ENCODE data around the gene CCDC198.

The CCDC198 gene

GRCh38 chr14:57487771-57488170 lies 5.9 kb downstream of the CCDC198 start:
- no peak overlapping the region for H3K27ac Mint-ChIP-seq
- DNase-seq (ENCODE audit: low spot score in 2 of 2) (no peak), ATAC-seq (ENCODE audit: low read depth) (no peak)
- H3K36me3 Mint-ChIP-seq = no peaks in the 10 kb centered on the region
- no peak overlapping the region for H3K4me3 Mint-ChIP-seq
- no peaks in the 10 kb centered on the region for H3K9me3 Mint-ChIP-seq
- H3K27me3 Mint-ChIP-seq = peaks cover 3% of the 10 kb centered on the region
- H3K4me1 Mint-ChIP-seq = no peaks in the 10 kb centered on the region

- no peaks in the 10 kb centered on the region for H3K9me3 Mint-ChIP-seq
- no peaks in the 10 kb centered on the region for H3K4me1 Mint-ChIP-seq
- DNase-seq (ENCODE audit: low spot score in 2 of 2) = no peak
- H3K27me3 Mint-ChIP-seq = peaks cover 3% of the 10 kb centered on the region
- no peak for ATAC-seq (ENCODE audit: low read depth)
- no peaks in the 10 kb centered on the region for H3K36me3 Mint-ChIP-seq
- no peak overlapping the region for H3K4me3 Mint-ChIP-seq
- H3K27ac Mint-ChIP-seq = no peak overlapping the region
Measured at GRCh38 chr14:57486767-57487379, 6.8 kb downstream of the CCDC198 start.

- H3K36me3 Mint-ChIP-seq = no peaks in the 10 kb centered on the region
- H3K4me1 Mint-ChIP-seq = no peaks in the 10 kb centered on the region
- peak in 1 of 2 donors; percentile 19 for DNase-seq (ENCODE audit: low spot score in 2 of 2)
- H3K4me3 Mint-ChIP-seq = no peak overlapping the region
- ATAC-seq (ENCODE audit: low read depth) = peak; percentile 96
- no peaks in the 10 kb centered on the region for H3K9me3 Mint-ChIP-seq
- peaks cover 3% of the 10 kb centered on the region for H3K27me3 Mint-ChIP-seq
- no peak overlapping the region for H3K27ac Mint-ChIP-seq
Measured at GRCh38 chr14:57485635-57486034, 8.0 kb downstream of the CCDC198 start.

GRCh38 chr14:57482120-57482519 lies 11.5 kb downstream of the CCDC198 start:
- DNase-seq (ENCODE audit: low spot score in 2 of 2) (no peak), ATAC-seq (ENCODE audit: low read depth) (no peak)
- Mint-ChIP-seq H3K9me3 (no peaks in the 10 kb centered on the region), H3K27me3 (peaks cover 3% of the 10 kb centered on the region), H3K36me3 (no peaks in the 10 kb centered on the region), H3K4me3 (no peak overlapping the region), H3K27ac (no peak overlapping the region), H3K4me1 (peaks cover 2% of the 10 kb centered on the region)

GRCh38 chr14:57480051-57480450 lies 13.6 kb downstream of the CCDC198 start:
- no peak overlapping the region for H3K27ac Mint-ChIP-seq
- H3K36me3 Mint-ChIP-seq = no peaks in the 10 kb centered on the region
- DNase-seq (ENCODE audit: low spot score in 2 of 2) = no peak

GRCh38 chr14:57479197-57479596 lies 14.5 kb downstream of the CCDC198 start:
- Mint-ChIP-seq H3K36me3 (no peaks in the 10 kb centered on the region), H3K27me3 (peaks cover 3% of the 10 kb centered on the region), H3K4me3 (no peak overlapping the region), H3K4me1 (peaks cover 2% of the 10 kb centered on the region), H3K9me3 (no peaks in the 10 kb centered on the region), H3K27ac (no peak overlapping the region)
- ATAC-seq (ENCODE audit: low read depth) (no peak), DNase-seq (ENCODE audit: low spot score in 2 of 2) (no peak)

More at GRCh38 chr14:57480051-57480450, 13.6 kb downstream of the CCDC198 start:
- peaks cover 3% of the 10 kb centered on the region for H3K27me3 Mint-ChIP-seq
- H3K4me3 Mint-ChIP-seq = no peak overlapping the region
- no peak for ATAC-seq (ENCODE audit: low read depth)
- H3K4me1 Mint-ChIP-seq = peaks cover 2% of the 10 kb centered on the region
- no peaks in the 10 kb centered on the region for H3K9me3 Mint-ChIP-seq

- H3K4me1 Mint-ChIP-seq = peaks cover 2% of the 10 kb centered on the region
- H3K4me3 Mint-ChIP-seq = no peak overlapping the region
- no peak overlapping the region for H3K27ac Mint-ChIP-seq
- no peaks in the 10 kb centered on the region for H3K9me3 Mint-ChIP-seq
- ATAC-seq (ENCODE audit: low read depth) = no peak
- peaks cover 8% of the 10 kb centered on the region for H3K27me3 Mint-ChIP-seq
- DNase-seq (ENCODE audit: low spot score in 2 of 2) = no peak
- H3K36me3 Mint-ChIP-seq = no peaks in the 10 kb centered on the region
Measured at GRCh38 chr14:57478050-57478449, 15.6 kb downstream of the CCDC198 start.

GRCh38 chr14:57470909-57471308 lies 22.7 kb downstream of the CCDC198 start:
- no peak overlapping the region for H3K4me3 Mint-ChIP-seq
- no peak for ATAC-seq (ENCODE audit: low read depth)

GRCh38 chr14:57464008-57464730 lies 29.5 kb downstream of the CCDC198 start:
- no peaks in the 10 kb centered on the region for H3K36me3 Mint-ChIP-seq
- ATAC-seq (ENCODE audit: low read depth) (peak; percentile 74), DNase-seq (ENCODE audit: low spot score in 2 of 2) (no peak)
- peaks cover 10% of the 10 kb centered on the region for H3K4me1 Mint-ChIP-seq
- peaks cover 2% of the 10 kb centered on the region for H3K27me3 Mint-ChIP-seq
- H3K4me3 Mint-ChIP-seq = no peak overlapping the region
- no peaks in the 10 kb centered on the region for H3K9me3 Mint-ChIP-seq
- H3K27ac Mint-ChIP-seq = no peak overlapping the region

More at GRCh38 chr14:57470909-57471308, 22.7 kb downstream of the CCDC198 start:
- peaks cover 5% of the 10 kb centered on the region for H3K27me3 Mint-ChIP-seq
- H3K36me3 Mint-ChIP-seq = no peaks in the 10 kb centered on the region
- H3K4me1 Mint-ChIP-seq = no peaks in the 10 kb centered on the region
- no peak for DNase-seq (ENCODE audit: low spot score in 2 of 2)
- no peak overlapping the region for H3K27ac Mint-ChIP-seq
- H3K9me3 Mint-ChIP-seq = no peaks in the 10 kb centered on the region

- DNase-seq (ENCODE audit: low spot score in 2 of 2) = no peak
- Mint-ChIP-seq H3K9me3 (no peaks in the 10 kb centered on the region), H3K27me3 (peaks cover 2% of the 10 kb centered on the region), H3K4me3 (no peak overlapping the region), H3K27ac (no peak overlapping the region), H3K36me3 (no peaks in the 10 kb centered on the region), H3K4me1 (peaks cover 10% of the 10 kb centered on the region)
- no peak for ATAC-seq (ENCODE audit: low read depth)
Measured at GRCh38 chr14:57462551-57462950, 31.1 kb downstream of the CCDC198 start.

GRCh38 chr14:57461777-57462320 lies 31.8 kb downstream of the CCDC198 start:
- Mint-ChIP-seq H3K27ac (no peak overlapping the region), H3K4me3 (no peak overlapping the region), H3K9me3 (peaks cover 1% of the 10 kb centered on the region), H3K4me1 (peaks cover 10% of the 10 kb centered on the region), H3K36me3 (peaks cover under 1% of the 10 kb centered on the region), H3K27me3 (peaks cover 2% of the 10 kb centered on the region)
- DNase-seq (ENCODE audit: low spot score in 2 of 2) = no peak
- no peak for ATAC-seq (ENCODE audit: low read depth)

GRCh38 chr14:57435923-57436322 lies 57.7 kb downstream of the CCDC198 start:
- Mint-ChIP-seq H3K27ac (no peak overlapping the region), H3K36me3 (peaks cover 2% of the 10 kb centered on the region), H3K4me3 (no peak overlapping the region), H3K27me3 (peaks cover 2% of the 10 kb centered on the region), H3K9me3 (peaks cover 7% of the 10 kb centered on the region), H3K4me1 (no peaks in the 10 kb centered on the region)
- ATAC-seq (ENCODE audit: low read depth) = no peak
- DNase-seq (ENCODE audit: low spot score in 2 of 2) = no peak

- no peaks in the 10 kb centered on the region for H3K27me3 Mint-ChIP-seq
- DNase-seq (ENCODE audit: low spot score in 2 of 2) (no peak), ATAC-seq (ENCODE audit: low read depth) (no peak)
- H3K36me3 Mint-ChIP-seq = no peaks in the 10 kb centered on the region
- no peaks in the 10 kb centered on the region for H3K9me3 Mint-ChIP-seq
- no peak overlapping the region for H3K4me3 Mint-ChIP-seq
- no peaks in the 10 kb centered on the region for H3K4me1 Mint-ChIP-seq
- no peak overlapping the region for H3K27ac Mint-ChIP-seq
Measured at GRCh38 chr14:57420986-57421385, 72.7 kb downstream of the CCDC198 start.

GRCh38 chr14:57420033-57420432 lies 73.6 kb downstream of the CCDC198 start:
- H3K4me3 Mint-ChIP-seq = no peak overlapping the region
- ATAC-seq (ENCODE audit: low read depth) = no peak
- H3K27ac Mint-ChIP-seq = no peak overlapping the region
- H3K9me3 Mint-ChIP-seq = no peaks in the 10 kb centered on the region
- H3K27me3 Mint-ChIP-seq = no peaks in the 10 kb centered on the region
- H3K4me1 Mint-ChIP-seq = no peaks in the 10 kb centered on the region
- no peaks in the 10 kb centered on the region for H3K36me3 Mint-ChIP-seq
- DNase-seq (ENCODE audit: low spot score in 2 of 2) = no peak
